NB4 (cell line): Measurements from ENCODE around the gene SSNA1.

ENCODE experiments used
- DNase-seq: peaks from one replicate; pipeline ENCODE4 v3.0.0; 2010; ENCODE audit warnings: low read depth
- H3K4me3 ChIP-seq: one replicate; pipeline ENCODE4 v1.5.1; 2011; ENCODE audit warnings: mild to moderate bottlenecking, low read depth, low read length, moderate library complexity
- MYC ChIP-seq: IDR thresholded peaks from 2 replicates; pipeline ENCODE4 v1.6.1; 2011; ENCODE audit warnings: low read depth, low read length
- POLR2A ChIP-seq: IDR thresholded peaks from 2 replicates; pipeline ENCODE4 v1.6.1; 2011; ENCODE audit warnings: mild to moderate bottlenecking; ENCODE audit not compliant: insufficient read length; ENCODE audit errors: extremely low read depth
- TF ChIP-seq, protein P1 (sequence below): IDR thresholded peaks from 2 replicates; pipeline ENCODE4 v1.6.1; 2011; ENCODE audit warnings: low read depth, low read length
- TF ChIP-seq, protein P2 (sequence below): IDR thresholded peaks from one replicate; pipeline ENCODE4 v1.5.1; 2012; ENCODE audit warnings: low read depth, low read length

Gene SSNA1

DNA sequence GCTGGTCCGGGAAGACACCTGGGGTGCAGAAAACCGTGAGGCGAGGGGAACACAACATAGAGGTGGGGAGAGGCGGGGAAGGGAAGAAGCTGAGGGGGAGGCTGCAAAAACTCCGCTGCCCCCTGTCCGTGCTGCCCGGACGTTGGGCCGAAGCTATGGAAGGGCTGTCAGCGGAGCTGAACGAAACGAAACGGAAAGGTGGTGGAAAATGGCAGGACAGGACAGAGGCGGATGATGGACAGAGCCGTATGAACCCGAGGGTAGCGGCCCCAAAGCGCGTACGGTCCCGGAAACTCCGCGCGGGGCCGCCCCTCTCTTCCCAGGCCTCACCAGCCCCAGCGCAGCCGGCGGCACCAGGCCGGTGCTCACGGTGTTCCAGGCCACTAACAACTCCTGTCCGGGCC lies 388 bp upstream of the SSNA1 start:
- DNase-seq: no peak
- no peak for TF ChIP-seq POLR2A
- TF ChIP-seq, protein P1, sequence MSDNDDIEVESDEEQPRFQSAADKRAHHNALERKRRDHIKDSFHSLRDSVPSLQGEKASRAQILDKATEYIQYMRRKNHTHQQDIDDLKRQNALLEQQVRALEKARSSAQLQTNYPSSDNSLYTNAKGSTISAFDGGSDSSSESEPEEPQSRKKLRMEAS: no peak
- TF ChIP-seq, protein P2, sequence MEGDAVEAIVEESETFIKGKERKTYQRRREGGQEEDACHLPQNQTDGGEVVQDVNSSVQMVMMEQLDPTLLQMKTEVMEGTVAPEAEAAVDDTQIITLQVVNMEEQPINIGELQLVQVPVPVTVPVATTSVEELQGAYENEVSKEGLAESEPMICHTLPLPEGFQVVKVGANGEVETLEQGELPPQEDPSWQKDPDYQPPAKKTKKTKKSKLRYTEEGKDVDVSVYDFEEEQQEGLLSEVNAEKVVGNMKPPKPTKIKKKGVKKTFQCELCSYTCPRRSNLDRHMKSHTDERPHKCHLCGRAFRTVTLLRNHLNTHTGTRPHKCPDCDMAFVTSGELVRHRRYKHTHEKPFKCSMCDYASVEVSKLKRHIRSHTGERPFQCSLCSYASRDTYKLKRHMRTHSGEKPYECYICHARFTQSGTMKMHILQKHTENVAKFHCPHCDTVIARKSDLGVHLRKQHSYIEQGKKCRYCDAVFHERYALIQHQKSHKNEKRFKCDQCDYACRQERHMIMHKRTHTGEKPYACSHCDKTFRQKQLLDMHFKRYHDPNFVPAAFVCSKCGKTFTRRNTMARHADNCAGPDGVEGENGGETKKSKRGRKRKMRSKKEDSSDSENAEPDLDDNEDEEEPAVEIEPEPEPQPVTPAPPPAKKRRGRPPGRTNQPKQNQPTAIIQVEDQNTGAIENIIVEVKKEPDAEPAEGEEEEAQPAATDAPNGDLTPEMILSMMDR: no peak
- TF ChIP-seq MYC: no peak
- peak overlapping the region; percentile 90 for H3K4me3 ChIP-seq

DNA sequence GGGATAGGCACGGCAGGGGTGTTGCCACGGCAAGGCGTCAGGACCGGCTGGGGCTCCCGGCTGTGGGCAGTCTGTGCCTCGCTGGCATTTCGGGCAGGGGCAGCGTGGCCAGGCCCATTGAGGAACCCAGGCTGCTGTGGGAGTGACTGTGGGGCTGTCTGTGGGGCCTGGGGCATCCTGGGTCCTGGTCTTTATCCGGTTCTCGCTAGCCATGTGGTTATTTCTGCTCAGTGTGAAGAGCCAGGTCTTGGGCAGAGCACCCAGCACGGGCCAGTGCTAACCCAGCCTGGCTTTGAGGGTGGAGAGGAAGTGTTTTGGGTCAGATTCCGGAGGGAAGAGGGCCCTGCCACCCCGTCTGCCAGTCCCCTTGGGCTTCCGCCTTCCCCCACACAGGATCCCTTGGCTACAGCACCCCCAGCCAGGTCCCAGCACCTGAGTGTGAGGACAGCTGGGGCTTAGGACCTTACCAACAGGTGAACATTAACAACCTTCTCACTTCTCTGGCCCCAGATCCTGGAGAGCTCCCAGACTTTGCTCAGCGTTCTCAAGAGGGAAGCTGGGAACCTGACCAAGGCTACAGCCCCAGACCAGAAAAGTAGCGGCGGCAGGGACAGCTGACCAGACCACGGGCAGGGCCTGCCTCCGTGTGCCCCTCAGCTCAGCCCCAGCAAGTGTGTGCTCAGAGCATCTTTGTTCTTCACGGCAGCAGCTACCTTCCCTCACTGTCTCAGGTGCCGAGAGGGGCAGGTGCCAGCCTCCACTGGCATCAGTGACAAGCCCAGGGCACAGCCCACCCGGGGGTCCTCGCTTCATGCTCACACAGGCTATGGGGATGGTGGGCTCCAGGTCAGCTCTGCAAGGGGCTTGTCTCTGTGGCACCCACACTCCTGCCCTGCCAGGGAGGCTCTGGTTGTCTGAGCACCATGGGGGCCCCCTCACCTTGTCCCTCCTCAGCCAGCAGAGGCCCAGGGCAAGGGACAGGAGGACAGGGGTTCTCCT lies 1.1 kb downstream of the SSNA1 start:
- H3K4me3 ChIP-seq: peak overlapping the region; percentile 90
- DNase-seq: no peak
- no peak for TF ChIP-seq MYC
- TF ChIP-seq, protein P1: no peak
- TF ChIP-seq, protein P2: no peak

DNA sequence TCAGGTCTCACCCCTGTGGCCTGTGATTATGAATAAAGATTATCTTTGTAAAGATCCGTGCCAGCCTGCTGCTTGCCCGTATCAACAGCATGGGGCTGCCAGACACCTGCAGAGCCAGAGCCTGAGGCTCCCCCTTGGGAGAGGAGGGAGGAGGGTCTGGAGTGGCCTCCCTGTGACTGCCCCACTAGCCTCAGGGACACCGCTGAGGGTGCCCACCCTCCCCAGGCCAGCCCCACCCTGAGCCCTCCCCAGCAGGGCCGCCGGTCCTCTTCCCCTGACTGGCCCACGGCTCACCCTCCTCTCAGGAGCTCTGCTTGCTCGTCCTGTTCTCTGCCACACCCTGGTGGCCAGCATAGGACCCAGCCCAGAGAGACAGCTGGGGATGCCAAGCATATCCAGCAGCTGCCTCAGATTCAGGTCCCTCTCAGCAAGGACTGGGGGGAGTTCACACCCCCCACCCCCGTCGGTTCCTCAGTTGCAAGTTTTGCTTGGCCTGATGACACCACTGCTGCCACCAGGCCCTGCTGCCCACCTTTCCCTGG lies 1.9 kb downstream of the SSNA1 start:
- TF ChIP-seq, protein P2: peak; percentile 17
- no peak for TF ChIP-seq MYC
- no peak for TF ChIP-seq POLR2A
- TF ChIP-seq, protein P1: no peak
- H3K4me3 ChIP-seq: no peak overlapping the region
- DNase-seq: peak; percentile 38

DNA sequence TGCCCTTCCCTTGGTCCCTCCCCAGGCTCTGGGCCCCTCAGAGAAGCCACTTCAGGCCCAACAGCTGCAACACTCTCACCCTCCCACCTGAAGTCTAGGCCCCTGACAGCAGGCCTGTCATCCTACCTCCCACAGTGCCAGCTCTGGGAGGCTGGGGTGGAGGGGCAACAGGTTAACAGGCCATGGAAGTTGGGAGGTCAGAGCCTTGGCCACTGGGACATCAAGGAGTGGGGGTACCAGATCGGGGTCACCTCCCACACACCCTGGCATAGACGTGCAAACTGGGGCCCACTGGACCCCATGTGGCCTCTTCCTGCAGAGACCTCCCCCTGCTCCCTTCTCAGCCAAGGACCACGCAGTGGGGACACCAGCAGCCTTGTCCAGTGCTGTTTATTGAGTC lies 2.8 kb downstream of the SSNA1 start:
- no peak for DNase-seq
- TF ChIP-seq, protein P1: no peak
- no peak for TF ChIP-seq MYC
- TF ChIP-seq, protein P2: no peak
- no peak for TF ChIP-seq POLR2A
- H3K4me3 ChIP-seq: no peak overlapping the region

DNA sequence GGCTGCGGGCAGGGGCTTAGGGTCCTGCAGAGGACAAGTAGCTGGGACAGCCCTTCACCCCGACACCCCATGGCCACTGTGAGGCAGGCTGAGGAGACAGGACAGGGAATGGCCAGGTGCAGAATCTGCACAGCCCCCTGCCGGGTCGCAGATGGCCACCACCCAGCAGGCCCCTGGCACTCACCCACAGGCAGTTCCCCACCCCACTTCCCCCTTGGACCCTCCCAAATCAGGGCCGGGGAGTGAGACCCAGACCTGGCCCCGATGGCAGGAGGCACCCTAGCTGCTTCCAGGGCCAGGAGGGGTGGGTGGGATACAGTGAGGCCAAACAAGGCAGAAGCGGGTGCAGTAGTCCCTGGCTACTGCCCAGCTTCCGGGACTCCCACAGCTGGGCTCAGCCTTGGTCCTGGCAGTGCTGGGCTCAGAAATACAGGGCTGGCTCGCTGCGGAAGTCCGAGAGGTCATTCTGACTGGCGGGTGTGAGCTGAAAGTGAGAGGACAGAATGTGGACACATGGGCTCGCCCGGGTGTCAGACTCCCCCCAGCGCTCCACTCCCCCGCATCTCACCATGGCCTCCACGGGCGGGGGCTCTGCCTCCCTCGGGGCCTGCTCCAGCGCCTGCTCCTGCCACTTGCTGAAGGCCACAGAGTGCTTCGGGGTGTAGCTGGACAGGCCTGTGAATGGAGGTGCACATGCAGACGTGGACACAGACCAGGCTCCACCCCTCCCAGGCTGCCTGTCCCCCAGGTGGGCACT lies 3.4 kb downstream of the SSNA1 start:
- H3K4me3 ChIP-seq: no peak overlapping the region
- TF ChIP-seq, protein P2: no peak
- no peak for DNase-seq
